H1 (cell line): ENCODE results near the gene ACKR1. TPM values are rescaled to one million over a fixed set of nuclear protein-coding genes. Genes with fewer than 3 reads are reported as not detected.

ENCODE experiments used
- CHD2 ChIP-seq: IDR thresholded peaks from 2 replicates; pipeline ENCODE4 v1.6.1; 2012; ENCODE audit warnings: low read length, improper control_type of control experiment
- NRF1 ChIP-seq: IDR thresholded peaks from 2 replicates; pipeline ENCODE4 v1.6.1; 2011; ENCODE audit warnings: mild to moderate bottlenecking, low read depth, low read length, improper control_type of control experiment
- polyA plus RNA-seq, 7 experiments: library from polyadenylated mRNA; depleted of rRNA in 3 of 7; stranded (reverse) in 5 of 7; unstranded in 2 of 7; fragments of >200 nt in 5 of 7; fragments of 200-250 nt in 2 of 7; gene quantifications; 1 replicate in 5 of 7; 2 replicates in 1 of 7; 4 replicates in 1 of 7; pipeline versions ENCODE4 v1.2.1 to v1.2.3, GENCODE V29; 2011 to 2013; ENCODE audit warnings: missing spikeins in 2 of 7, mixed read lengths in 2 of 7
- total RNA-seq: library from RNA; stranded (reverse); fragmentation: NEBNext Ultra II Directional; extraction: Animal tissue kit (Norgen Biotek cat#: 25700); gene quantifications from 2 replicates; pipeline ENCODE4 v1.2.1, GENCODE V29; 2021
- TF ChIP-seq, protein P1 (sequence below): fragments of 300-600 bp; sonication (generic); IDR thresholded peaks from 2 replicates; pipeline ENCODE4 v1.7.1; 2012; ENCODE audit warnings: low read length, moderate library complexity, mild to moderate bottlenecking, inconsistent platforms; ENCODE audit not compliant: insufficient replicate concordance

The ACKR1 gene
- total and polyA plus RNA-seq, 2 of the 8 experiments (the other 6 are each of a cell fraction or from before 2014, with no cell fraction given): 0.61 to 1.00 TPM

DNA sequence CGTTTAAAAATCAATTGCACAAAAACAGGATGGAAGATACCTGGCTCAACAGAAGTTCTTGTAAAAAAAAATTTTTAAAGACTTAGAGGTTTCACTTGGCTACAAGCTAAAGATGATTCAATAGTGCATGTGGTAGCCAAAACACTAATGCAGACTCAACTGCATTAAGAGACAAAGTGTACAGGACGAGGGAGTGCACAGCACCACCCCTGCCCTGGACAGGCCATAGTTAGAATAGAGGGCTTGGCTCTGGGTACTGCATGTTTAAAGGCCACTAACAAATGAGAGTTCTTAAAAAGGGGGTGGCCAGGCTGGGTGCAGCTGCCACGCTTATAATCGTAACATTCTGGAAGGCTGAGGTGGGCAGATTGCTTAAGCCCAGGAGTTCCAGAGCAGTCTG lies 7.9 kb downstream of the ACKR1 start (continued):
- TF ChIP-seq, protein P1, sequence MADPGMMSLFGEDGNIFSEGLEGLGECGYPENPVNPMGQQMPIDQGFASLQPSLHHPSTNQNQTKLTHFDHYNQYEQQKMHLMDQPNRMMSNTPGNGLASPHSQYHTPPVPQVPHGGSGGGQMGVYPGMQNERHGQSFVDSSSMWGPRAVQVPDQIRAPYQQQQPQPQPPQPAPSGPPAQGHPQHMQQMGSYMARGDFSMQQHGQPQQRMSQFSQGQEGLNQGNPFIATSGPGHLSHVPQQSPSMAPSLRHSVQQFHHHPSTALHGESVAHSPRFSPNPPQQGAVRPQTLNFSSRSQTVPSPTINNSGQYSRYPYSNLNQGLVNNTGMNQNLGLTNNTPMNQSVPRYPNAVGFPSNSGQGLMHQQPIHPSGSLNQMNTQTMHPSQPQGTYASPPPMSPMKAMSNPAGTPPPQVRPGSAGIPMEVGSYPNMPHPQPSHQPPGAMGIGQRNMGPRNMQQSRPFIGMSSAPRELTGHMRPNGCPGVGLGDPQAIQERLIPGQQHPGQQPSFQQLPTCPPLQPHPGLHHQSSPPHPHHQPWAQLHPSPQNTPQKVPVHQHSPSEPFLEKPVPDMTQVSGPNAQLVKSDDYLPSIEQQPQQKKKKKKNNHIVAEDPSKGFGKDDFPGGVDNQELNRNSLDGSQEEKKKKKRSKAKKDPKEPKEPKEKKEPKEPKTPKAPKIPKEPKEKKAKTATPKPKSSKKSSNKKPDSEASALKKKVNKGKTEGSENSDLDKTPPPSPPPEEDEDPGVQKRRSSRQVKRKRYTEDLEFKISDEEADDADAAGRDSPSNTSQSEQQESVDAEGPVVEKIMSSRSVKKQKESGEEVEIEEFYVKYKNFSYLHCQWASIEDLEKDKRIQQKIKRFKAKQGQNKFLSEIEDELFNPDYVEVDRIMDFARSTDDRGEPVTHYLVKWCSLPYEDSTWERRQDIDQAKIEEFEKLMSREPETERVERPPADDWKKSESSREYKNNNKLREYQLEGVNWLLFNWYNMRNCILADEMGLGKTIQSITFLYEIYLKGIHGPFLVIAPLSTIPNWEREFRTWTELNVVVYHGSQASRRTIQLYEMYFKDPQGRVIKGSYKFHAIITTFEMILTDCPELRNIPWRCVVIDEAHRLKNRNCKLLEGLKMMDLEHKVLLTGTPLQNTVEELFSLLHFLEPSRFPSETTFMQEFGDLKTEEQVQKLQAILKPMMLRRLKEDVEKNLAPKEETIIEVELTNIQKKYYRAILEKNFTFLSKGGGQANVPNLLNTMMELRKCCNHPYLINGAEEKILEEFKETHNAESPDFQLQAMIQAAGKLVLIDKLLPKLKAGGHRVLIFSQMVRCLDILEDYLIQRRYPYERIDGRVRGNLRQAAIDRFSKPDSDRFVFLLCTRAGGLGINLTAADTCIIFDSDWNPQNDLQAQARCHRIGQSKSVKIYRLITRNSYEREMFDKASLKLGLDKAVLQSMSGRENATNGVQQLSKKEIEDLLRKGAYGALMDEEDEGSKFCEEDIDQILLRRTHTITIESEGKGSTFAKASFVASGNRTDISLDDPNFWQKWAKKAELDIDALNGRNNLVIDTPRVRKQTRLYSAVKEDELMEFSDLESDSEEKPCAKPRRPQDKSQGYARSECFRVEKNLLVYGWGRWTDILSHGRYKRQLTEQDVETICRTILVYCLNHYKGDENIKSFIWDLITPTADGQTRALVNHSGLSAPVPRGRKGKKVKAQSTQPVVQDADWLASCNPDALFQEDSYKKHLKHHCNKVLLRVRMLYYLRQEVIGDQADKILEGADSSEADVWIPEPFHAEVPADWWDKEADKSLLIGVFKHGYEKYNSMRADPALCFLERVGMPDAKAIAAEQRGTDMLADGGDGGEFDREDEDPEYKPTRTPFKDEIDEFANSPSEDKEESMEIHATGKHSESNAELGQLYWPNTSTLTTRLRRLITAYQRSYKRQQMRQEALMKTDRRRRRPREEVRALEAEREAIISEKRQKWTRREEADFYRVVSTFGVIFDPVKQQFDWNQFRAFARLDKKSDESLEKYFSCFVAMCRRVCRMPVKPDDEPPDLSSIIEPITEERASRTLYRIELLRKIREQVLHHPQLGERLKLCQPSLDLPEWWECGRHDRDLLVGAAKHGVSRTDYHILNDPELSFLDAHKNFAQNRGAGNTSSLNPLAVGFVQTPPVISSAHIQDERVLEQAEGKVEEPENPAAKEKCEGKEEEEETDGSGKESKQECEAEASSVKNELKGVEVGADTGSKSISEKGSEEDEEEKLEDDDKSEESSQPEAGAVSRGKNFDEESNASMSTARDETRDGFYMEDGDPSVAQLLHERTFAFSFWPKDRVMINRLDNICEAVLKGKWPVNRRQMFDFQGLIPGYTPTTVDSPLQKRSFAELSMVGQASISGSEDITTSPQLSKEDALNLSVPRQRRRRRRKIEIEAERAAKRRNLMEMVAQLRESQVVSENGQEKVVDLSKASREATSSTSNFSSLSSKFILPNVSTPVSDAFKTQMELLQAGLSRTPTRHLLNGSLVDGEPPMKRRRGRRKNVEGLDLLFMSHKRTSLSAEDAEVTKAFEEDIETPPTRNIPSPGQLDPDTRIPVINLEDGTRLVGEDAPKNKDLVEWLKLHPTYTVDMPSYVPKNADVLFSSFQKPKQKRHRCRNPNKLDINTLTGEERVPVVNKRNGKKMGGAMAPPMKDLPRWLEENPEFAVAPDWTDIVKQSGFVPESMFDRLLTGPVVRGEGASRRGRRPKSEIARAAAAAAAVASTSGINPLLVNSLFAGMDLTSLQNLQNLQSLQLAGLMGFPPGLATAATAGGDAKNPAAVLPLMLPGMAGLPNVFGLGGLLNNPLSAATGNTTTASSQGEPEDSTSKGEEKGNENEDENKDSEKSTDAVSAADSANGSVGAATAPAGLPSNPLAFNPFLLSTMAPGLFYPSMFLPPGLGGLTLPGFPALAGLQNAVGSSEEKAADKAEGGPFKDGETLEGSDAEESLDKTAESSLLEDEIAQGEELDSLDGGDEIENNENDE: no peak
- TF ChIP-seq CHD2 (no peak), NRF1 (no peak)
